Effector CD4-positive, alpha-beta T cell (primary cell): ENCODE data around the gene CEP43.

Experiments
- DNase-seq: peaks from one replicate; pipeline ENCODE4 v3.0.0-alpha.2; 2020

The CEP43 gene

DNA sequence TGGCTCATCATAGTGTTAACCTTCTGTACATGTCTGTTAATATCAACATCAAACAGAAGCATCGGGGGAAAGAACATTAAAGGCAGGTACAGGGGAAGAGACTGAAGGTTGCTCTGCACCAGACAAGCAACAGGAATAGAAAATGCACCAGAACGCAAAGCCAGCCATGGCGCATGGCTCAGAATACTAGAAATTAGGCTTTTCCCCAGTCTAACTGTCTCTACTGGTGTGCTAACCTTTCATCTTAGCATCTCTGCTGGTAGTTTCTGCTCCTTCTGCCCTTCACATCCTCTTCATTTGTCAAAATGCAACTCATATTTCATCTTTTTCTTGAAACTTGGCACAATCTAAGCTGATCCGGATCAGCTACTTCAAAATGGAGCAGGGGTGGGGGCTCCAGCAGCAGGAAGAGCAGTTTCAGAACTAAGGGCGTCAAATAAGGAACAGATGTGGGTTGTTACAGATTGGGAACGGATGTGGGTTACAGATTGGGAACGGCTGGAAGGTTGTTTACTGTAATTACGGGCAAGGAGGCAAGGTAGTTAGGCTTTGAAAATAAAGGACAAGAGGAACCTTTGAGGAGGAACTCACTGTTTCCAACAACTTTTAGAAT lies 29.7 kb upstream of the CEP43 start:
- no peak for DNase-seq

DNA sequence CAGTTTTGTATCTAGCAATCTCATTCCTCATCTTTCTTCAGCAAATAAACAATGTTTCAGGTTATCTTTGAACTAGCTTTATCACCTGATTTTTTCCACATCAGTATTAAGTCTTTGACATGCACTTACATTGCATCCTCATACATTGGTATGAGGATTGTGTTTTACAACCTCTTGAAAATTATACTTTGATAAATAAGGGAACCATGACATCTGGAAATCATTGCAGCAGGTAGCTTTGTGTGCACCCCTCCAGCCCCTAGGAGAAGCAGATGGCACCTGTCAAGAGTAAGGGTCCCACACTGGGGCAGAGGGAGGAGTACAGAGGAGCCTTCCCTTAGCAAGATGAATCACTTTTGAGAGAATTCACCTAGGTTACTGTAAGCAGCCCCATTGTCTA lies 29.1 kb upstream of the CEP43 start:
- no peak for DNase-seq

DNA sequence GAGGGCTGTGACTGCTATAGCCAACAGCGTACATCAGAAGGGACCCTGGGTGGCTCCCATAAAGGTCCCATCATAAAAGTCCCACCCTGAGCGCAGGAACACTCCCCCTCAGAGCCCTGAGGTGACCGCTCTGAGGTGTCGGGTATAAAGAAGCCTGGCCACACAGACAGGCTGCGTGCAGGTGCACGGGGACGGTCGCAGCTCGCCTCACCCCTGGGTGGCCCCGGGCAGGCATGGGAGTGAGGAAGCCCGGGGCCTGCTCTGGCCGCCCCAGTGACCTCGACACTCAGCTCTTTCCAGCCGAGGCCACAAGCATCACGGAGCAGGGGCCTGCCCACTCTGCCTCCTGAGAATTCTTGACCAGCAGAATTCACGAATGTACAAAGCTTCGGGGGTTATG lies 28.4 kb upstream of the CEP43 start:
- DNase-seq = no peak

DNA sequence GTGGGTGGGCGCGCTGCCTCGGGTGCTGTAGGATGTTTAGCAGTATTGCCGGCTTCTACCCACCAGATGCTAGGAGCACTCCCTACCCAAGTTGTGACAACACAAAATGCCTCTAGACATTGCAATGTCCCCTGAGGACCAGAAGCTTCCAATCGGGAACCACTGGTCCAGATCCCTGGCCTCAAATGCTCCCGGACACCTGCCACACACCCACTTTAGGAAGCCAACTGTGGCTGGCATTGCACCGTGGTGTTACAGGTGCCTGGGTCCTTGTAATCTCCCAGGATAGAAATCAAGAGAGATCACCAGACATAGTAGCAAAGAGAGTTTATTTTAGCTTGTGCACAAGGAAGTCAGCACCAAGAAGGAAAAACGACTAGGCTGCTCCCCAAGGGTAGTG lies 27.9 kb upstream of the CEP43 start:
- DNase-seq = no peak

DNA sequence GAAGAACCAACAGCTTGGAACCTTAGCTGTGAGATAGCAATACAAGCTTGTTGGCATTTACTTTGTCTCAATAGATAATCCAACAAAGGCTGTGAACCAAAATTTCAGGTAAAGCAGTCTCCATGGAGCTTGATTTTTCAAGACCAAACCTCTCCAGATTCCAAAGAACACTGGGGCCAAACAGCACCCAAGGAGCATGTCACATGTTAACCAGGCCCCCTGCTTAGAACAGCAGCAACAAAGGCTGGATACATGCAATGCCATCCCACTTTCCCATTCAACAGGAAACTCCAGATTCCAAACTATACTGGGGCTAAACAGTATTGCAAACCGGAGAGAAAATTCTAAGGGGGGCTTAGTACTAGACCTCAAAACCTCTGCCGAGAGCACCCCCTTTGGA lies 27.1 kb upstream of the CEP43 start:
- no peak for DNase-seq

DNA sequence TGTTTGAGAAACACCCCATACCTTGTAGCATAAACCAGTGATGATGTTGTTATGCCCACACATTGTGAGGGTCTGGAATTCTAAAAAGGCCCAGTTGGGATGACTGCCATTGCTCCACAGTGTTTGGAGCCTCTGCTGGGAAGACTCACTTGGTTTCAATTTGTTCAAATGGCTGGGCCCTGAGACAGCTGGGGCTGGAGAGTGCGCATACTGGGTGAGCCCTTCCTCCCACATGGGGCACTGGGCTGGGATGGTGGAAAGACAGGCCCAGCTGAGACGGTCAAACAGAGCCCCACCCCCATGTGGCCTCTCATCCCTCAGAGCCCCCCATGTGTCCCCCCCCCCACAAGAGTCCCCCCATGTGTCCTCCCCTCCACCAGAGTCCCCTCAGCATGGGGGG lies 22.6 kb upstream of the CEP43 start:
- DNase-seq = no peak

DNA sequence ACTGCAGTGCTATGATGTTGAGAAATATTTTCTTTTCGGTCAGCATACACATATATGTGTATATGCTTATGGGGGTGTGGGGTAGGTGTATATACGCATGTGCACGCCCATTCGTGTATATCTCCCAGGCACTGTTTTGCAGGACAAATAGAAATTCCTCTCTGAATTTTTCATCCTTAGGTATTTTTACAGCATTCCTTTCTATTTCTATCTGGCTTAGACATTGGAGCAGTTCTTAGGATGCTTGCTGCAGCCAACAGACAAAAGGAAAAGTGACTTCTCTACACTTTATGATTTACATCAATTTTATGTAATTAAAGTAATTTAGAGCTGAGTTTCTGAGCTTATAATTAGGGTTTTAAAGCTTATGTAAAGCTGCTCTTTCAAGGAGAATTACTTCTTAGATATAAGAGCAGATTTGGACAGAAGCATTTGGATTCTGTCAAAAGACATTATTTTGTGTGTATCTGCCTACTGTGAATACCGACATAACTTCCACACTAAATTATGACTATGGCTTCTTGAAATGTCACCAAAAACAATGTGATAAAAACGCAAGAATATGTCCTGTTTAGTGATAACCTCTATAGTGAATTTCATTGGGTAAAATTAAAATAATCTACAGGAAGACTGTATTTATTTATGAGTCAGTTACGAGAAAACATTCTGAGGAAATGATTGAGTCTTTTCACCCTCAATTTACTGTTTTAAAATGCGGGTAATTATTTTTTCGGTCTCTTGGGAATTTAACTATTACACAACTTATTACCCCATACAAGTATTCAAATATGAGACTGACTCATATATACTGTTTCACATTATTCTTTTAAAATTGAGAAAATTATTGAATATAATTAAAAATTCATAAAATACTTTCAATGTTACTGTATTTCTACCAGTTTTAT lies 21.3 kb upstream of the CEP43 start:
- no peak for DNase-seq

DNA sequence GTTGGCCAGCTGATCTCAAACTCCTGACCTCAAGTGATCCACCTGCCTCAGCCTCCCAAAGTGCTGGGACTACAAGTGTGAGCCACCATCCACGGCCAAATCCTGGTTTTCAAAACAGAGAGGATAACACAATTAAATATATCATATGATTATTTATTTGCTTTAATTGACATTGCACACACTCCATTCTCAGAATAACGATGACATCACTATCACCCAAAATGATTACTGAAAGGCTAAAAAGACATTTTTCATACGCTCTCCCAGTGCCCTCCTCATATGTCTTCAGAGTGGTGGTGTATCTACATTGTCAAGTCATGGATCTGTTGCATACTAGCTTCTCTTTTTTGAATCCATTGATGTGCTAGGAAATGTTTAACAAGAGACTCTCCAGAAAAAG lies 18.5 kb upstream of the CEP43 start:
- DNase-seq = no peak

DNA sequence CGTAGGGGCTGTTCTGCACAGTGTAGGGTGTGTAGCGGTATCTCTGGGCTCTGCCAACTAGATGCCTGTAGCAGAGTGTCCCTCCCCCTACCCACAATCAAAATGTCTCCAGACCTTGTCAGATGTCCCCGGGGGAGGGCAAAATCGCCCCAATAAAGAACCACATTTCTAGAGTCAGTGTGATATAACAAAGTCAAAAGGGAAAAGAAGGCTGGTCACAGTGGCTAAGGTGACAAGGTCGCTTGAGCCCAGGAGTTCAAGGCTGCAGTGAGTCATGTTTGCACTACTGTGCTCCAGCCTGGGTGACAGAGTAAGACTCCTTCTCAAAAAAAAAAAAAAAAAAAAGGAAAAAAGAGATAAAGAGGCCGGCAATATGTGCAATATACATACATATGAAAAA lies 11.7 kb upstream of the CEP43 start:
- no peak for DNase-seq

DNA sequence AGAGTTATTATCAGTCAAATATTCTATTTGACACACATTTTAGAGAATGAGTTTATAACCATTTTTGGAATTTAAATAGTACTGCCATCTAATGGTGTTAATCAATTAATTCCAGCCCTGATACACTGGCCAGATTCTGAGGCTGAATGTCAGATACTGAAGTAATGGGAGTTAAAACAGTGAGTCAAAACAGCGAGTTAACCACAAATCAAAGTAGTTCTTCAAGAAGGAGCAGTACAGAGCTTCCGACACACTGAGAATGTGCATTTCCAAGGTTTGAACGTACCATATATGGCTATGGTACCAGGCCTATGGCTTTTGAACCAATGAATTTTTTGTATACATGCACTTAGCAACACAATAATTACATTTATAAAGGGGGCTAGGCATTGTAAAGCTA lies 11.3 kb upstream of the CEP43 start:
- DNase-seq = no peak

DNA sequence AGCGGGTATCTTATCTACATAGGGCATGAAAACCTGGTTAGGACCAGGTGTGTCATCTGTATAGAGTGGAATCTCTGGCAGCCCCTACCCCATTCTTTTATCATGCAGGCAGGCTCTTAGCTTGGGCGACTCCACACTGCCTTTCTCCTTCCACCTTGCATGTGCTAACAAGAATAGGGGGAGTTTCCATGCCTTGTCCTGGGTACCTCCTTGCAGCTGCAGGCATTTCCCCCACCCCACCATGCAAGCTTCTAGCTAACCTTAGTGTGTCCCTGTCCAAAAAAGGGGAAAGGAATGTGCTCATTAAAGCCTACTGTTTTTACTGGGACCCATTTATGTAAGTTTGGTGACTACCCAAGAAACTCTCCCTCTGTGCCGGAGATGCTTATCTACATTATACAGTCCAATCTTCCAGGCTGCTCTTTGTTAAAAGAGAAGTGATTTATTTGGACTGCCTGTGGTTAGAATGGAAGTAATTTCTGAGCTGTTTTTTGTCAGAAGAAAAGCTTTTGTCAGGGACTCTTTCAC lies 10.5 kb upstream of the CEP43 start:
- DNase-seq = no peak

DNA sequence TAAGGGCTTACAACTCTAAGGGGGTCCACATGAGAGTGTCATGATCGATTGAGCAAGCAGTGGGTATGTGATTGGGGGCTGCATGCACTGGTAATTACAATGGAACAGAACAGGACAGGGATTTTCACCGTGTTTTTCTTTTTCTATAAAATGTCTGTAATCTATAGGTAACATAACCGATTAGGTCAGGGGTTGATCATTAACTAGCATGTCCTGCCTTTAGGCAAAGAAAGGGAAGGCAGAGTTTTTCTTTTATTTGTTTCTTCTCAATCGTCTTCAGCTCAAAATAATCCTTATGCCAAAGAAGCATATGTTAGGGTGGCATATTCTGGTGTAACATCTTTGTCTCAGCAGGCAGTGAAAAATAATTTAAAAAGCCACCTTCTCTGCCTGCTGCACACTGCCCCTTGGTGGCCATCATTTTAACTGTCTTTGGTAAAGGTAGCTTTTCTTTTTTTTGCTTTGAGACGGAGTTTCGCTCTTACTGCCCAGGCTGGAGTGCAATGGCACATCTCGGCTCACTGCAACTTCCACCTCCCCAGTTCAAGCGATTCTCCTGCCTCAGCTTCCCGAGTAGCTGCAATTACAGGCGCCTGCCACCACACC lies 9.7 kb upstream of the CEP43 start:
- peak; percentile 47 for DNase-seq

DNA sequence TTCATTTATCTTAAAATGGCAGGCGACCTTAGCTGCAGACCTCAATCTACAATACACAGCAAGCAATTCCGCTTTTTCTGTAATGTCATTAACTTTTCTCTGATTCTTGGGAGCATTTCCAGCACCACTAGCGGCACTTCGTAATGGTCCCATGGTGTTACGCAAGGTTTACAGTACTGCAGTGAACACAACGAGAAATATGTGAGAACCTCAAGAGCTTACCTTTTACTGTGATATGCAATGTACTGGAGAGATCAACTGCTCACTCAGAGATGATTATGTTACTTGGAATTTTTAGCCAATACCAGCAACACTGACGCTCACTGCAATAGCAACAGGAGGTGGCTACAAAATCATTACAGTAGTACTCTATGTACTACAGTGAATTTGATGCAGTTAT lies 2.8 kb upstream of the CEP43 start:
- DNase-seq = no peak

DNA sequence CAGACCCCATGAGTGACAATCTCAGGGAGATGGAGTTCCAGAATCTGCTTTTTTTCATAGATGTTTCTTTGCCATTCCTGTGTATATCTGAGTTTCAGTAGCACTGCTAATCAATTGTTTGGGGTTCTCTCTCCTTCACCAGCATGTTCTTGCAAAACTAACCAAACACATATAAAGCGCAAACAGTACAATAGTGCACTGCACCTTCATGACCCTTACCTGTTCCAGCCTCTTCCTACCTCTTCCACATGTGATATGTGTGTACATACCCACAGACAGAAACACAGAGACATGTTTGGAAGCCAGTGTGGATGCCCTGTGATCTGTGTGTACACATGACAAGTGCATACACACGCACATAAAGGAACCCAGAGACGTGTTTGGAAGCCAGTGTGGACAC lies 1.8 kb upstream of the CEP43 start:
- no peak for DNase-seq

DNA sequence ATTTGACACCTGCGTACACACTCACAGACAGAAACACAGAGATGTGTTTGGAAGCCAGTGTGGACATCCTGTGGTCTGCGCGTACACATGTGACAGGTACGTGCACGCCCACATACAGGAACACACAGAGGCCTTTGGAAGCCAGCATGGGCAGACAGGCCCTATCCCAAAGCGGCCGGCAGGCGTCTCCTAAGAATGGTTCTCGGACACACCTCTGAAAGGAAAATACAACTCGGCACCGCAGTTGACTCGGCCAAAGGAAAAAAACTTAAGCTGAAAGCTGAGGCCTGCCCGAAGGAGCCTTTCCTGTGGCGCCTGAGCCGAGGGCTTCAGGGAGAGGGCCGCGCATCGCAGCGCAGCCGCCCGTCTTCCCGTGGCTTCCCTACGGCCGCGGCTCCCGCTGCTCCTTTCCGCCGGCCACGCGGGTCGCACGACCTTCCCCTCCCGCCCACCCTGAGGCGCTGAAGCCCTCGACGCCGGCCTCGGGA lies 1.4 kb upstream of the CEP43 start:
- peak; percentile 20 for DNase-seq

DNA sequence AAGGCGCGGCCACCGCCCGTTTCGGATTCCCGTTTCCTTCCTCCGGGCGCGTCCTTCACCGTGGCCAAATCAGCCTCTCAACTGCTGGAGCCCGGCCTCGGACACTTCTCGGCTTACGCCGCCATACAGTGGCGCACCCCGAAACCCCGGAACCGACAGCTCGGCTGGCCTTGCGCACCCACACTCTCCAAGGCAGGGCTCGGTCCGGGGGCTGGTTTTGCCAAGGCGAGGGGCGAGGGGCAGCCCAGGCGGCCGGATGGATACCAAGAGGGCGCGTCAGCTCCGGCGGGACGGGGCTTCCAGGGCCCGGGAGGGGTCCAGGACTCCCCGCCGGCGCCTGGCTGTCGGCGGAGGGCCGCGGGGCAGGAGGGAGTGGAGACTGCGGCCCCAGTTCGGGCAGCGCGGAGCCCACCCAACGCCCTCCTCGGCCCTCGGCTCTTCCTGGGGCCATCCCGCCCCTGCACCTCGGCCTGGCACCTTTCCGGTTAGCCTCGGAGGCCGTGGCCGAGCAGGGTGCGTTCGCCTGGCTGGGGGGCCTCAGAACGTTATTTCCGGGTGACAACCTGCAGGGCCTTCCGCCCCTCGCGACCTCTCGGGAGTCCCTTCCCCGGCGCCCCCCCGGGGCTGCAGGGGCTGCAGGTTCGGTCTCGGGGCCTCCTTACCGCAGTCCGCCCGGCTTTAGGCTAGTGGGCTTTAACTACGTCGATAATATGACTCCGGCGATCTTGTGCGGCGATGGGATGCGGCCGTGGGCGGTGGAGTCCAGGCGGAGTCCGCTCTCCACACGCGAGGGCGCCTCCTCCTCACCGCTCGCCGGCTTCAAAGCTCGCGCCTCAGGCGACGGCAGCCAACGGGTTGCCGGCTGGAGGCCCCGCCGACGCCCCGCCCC lies 697 bp upstream of the CEP43 start:
- peak; percentile 10 for DNase-seq

DNA sequence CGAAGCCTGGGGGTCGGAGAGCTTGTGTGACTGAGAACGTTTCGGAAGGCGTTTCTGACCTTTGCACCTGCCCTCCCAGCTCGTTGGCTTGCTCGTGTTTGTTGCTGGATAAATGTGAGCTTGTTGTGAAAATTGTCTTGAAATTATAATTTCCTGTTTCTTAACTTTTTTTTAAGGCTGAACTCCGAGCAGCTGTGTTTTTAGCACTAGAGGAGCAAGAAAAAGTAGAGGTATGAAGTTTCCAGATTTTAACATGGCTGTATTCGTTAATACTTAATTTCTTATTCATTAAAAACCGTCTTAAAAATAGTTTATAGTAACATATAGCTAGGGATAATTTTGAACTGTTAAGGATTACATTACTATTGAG lies 672 bp downstream of the CEP43 start:
- no peak for DNase-seq

DNA sequence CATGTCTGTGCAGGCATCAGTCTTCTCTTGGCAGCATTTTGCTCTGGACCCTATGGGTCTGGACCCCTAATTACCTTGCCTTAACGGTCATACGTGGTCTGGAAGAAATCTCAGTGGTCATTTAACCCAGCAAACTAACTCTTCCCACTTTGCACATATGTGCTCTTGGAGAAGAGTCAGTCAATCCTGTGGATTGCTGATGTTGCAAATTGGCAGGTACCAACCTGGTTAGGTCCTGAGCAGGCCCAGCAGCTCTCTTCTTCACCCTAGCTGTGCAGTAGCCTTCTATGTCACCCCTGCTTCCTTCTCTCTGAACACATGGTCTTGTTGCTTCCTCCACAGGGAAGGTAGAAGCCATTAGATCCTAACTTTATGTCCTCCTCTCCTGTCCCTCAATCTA lies 1.6 kb downstream of the CEP43 start:
- no peak for DNase-seq

DNA sequence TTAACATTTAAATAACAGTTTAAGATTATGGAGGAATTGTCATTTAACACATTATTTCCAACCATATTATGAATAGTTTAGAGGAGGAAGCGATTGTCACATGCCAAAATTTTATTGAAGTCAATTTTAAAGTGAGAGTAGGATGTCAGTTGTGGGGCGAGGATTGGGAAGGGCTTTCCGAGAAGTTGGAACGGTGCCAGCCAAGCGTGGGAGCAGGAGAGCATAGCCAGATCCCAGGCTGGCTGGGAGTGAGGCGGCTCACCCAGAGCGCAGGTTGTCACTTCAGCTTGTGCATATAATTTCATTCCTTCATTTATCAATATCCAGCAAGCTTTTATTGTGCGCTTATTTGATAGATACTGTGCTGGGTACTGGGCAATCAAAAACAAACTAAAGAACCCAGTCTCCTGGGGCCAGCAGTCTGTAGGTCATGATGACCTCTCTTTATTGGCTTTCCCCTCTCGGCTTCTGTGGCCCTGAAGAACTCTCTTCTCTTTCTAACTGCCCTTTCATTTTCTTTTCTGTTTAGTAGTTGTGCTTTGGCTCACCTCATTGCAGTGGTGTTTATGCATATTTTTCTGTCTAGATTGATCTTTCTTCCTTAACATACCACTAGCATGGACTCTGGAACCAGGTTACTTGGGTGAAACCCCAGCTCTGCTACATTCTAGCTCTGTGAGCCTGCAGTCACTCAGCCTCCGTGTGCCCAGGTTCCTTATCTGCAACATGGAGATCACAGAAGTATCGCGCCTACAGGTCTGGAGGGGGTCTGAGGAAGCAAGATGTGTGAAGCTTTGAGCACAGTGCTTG lies 6.4 kb downstream of the CEP43 start:
- no peak for DNase-seq

DNA sequence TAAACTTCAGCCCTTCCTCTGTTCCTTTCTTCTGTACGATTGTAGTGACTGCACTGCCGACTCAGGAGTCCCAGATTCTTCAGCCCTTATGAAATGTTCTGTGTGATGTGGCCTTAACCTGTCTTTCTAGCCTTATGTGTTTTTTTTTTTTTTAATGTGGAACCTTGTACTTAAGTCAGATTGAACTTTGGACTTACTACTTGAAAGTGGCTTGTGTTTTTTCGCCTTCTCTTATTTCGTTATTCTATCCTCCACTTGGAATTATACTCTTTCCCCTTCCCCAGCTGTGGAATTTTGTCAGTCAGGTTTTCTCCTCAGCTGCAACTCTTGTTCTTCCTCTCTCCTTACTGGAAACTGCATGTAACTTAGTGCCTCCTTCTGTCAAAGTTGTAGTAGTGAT lies 8.8 kb downstream of the CEP43 start:
- no peak for DNase-seq

DNA sequence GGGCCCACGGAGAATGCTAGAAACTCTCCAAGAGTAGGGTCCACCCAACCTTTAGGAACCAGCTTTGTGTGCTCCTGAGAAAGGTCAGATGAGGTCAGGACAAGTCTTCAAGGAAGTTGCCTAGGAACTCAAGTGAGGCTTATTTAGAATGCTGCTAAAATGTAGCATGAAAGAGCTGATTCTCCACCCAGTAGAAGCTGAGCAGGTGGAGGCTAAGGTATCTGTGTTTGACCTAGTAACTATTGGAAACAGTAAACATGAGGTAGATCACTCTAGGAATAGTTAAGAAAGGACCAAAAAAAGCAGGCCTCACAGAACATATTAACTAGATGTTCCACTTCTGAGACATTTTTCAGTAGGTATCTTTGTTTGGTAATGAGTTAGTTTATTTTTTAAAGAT lies 13.9 kb downstream of the CEP43 start:
- no peak for DNase-seq

DNA sequence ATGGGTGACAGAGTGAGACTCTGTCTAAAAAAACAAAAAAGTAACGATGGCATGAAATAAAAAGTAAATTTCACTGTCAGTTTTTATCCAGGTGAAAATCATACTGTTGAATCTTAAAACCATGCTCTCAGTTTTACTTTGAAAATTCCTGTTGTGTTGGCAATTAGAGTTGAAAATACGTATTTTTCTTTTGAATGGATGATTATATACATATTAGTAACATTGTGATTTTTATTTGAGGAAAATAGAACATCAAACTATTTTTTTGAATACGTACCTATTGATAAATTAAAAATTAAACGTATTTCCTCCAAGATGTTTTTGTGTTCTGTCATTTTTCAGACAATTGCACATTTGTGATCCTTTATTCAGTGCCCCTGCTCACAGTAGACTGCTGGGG lies 14.7 kb downstream of the CEP43 start:
- DNase-seq = no peak
